Keratinocyte (primary cell): ENCODE data around the gene TCTN2. TPM values are rescaled to one million over a fixed set of nuclear protein-coding genes. Genes with fewer than 3 reads are reported as not detected.

ENCODE experiments used
- DNase-seq: peaks from one replicate; pipeline ENCODE4 v3.0.0-alpha.2; 2011; ENCODE audit warnings: low read depth, missing footprints, low spot score
- FAIRE-seq: peaks from 2 replicates; lab custom pipeline; 2011; peaks lifted over from hg19 to GRCh38; lab: Jason Lieb, UNC
- H2AFZ ChIP-seq: 2 replicates; pipeline ENCODE4 v1.6.0; 2012; ENCODE audit warnings: low read length, control low read depth, inconsistent platforms; ENCODE audit not compliant: control insufficient read depth
- H3K27ac ChIP-seq: 2 replicates; pipeline ENCODE4 v1.5.1; 2011; ENCODE audit warnings: low read length; ENCODE audit not compliant: control insufficient read depth, insufficient read depth
- H3K27me3 ChIP-seq: 3 replicates; pipeline ENCODE4 v1.6.0; 2011; ENCODE audit warnings: low read length; ENCODE audit not compliant: control insufficient read depth, insufficient read depth; ENCODE audit errors: extremely low read depth
- H3K36me3 ChIP-seq, 2 experiments: 2 replicates in 1 of 2; 3 replicates in 1 of 2; pipeline ENCODE4 v1.5.1; 2011; ENCODE audit warnings: low read length in 2 of 2, mild to moderate bottlenecking in 1 of 2; ENCODE audit not compliant: control insufficient read depth in 2 of 2, insufficient read depth in 2 of 2; ENCODE audit errors: extremely low read depth in 1 of 2
- H3K4me1 ChIP-seq: 3 replicates; pipeline ENCODE4 v1.5.1; 2011; ENCODE audit warnings: low read length; ENCODE audit not compliant: control insufficient read depth, insufficient read depth; ENCODE audit errors: extremely low read depth
- H3K4me2 ChIP-seq: 3 replicates; pipeline ENCODE4 v1.6.0; 2011; ENCODE audit warnings: low read depth, low read length; ENCODE audit not compliant: control insufficient read depth, insufficient read depth; ENCODE audit errors: extremely low read depth
- H3K4me3 ChIP-seq, 3 experiments: fragments of 200-600 bp in 1 of 3; sonication (generic) in 1 of 3; 2 replicates in 2 of 3; 3 replicates in 1 of 3; pipeline ENCODE4 v1.5.1; 2011 to 2016; ENCODE audit warnings: low read length in 3 of 3, mild to moderate bottlenecking in 3 of 3, control low read depth in 2 of 3, inconsistent platforms in 1 of 3, low read depth in 1 of 3, mixed read lengths in 1 of 3, mixed run types in 1 of 3, moderate library complexity in 1 of 3; ENCODE audit not compliant: control insufficient read depth in 2 of 3, insufficient read depth in 2 of 3; ENCODE audit errors: extremely low read depth in 1 of 3
- H3K79me2 ChIP-seq: 2 replicates; pipeline ENCODE4 v1.6.0; 2012; ENCODE audit warnings: low read length; ENCODE audit not compliant: control insufficient read depth, insufficient read depth
- H3K9ac ChIP-seq: 3 replicates; pipeline ENCODE4 v1.6.0; 2011; ENCODE audit warnings: low read length; ENCODE audit not compliant: control insufficient read depth, insufficient read depth; ENCODE audit errors: extremely low read depth
- H3K9me1 ChIP-seq: 3 replicates; pipeline ENCODE4 v1.6.0; 2011; ENCODE audit warnings: low read length; ENCODE audit not compliant: control insufficient read depth, insufficient read depth; ENCODE audit errors: extremely low read depth
- H3K9me3 ChIP-seq: 2 replicates; pipeline ENCODE4 v1.5.1; 2012; ENCODE audit warnings: low read depth, low read length; ENCODE audit not compliant: control insufficient read depth
- H4K20me1 ChIP-seq: 3 replicates; pipeline ENCODE4 v1.6.0; 2011; ENCODE audit warnings: low read length; ENCODE audit not compliant: control insufficient read depth, insufficient read depth; ENCODE audit errors: extremely low read depth
- EZH2 ChIP-seq: IDR thresholded peaks from one replicate; pipeline ENCODE4 v1.6.1; 2012; ENCODE audit warnings: inconsistent platforms, mild to moderate bottlenecking, low read length, moderate library complexity
- dilution Hi-C: fragments of 300-500 bp; cut with MboI; formaldehyde crosslinking; loops from one replicate; pipeline ENCODE4 v1.7.0; 2020; ENCODE audit warnings: low sequenced_read_pairs; ENCODE audit not compliant: extremely low pct_ligation_motif_present
- polyA plus RNA-seq, 5 experiments: library from polyadenylated mRNA; depleted of rRNA in 3 of 5; stranded (reverse) in 3 of 5; stranded (forward) in 1 of 5; unstranded in 1 of 5; fragments of >200 nt; gene quantifications; 1 replicate in 1 of 5; 2 replicates in 3 of 5; 3 replicates in 1 of 5; pipeline versions ENCODE4 v1.2.1 to v1.2.3, GENCODE V29; 2011 to 2012; ENCODE audit warnings: missing spikeins in 2 of 5, low read depth in 1 of 5, low replicate concordance in 1 of 5
- TF ChIP-seq, protein P1 (sequence below), 3 experiments: IDR thresholded peaks in 1 of 3; conservative IDR thresholded peaks in 1 of 3; optimal IDR thresholded peaks in 1 of 3; 2 replicates in 2 of 3; 3 replicates in 1 of 3; pipeline versions ENCODE3 to v1.5.1; 2011; ENCODE audit warnings: low read length in 3 of 3, mild to moderate bottlenecking in 3 of 3, moderate library complexity in 2 of 3, control low read depth in 1 of 3, inconsistent platforms in 1 of 3; ENCODE audit not compliant: insufficient read depth in 2 of 3; ENCODE audit errors: extremely low read depth in 1 of 3

Gene TCTN2
- polyA plus RNA-seq, 1 donor (not counting 4 experiments of a cell fraction or from before 2014, with no cell fraction given), result 3.2 TPM

DNA sequence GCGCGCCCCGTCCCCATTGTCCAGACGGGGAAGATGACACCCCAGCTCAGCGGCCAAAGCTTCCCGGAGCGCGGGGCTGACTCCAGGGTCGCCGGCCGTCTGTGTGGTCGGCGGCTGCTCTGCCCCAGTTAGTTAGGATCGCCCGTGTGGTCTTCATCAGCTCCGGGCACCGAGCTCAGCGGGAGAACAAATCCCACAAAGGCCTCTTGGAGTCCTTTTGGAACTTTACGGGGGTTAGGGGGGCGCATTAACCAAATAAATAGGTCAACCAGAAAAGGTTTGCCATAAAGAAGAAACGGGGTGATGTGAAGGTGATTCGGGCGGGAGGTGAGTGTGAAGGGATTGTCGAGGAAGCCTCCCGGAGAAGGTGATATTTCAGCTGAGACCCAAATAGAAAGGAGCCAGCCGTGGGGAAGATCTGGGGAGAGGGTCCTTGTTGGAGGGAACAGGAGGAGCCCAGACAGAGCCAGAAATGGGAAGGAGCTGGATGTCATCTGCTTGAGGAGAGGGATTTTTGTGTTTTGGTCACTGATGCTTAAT, 41.9 kb downstream of the TCTN2 start:
- H3K27me3 ChIP-seq, result no peaks in the 10 kb centered on the region
- no peaks in the 10 kb centered on the region for H3K9me3 ChIP-seq
- dilution Hi-C loops, result no loop called here
- FAIRE-seq, result no peak
- peak overlapping the region; percentile 88 to 95 (median 88) for H3K4me3 ChIP-seq
- peaks cover 17% of the 10 kb centered on the region for H3K4me1 ChIP-seq
- no peak for DNase-seq
- H2AFZ ChIP-seq, result peak overlapping the region; percentile 81
- TF ChIP-seq EZH2, result no peak
- TF ChIP-seq, protein P1, sequence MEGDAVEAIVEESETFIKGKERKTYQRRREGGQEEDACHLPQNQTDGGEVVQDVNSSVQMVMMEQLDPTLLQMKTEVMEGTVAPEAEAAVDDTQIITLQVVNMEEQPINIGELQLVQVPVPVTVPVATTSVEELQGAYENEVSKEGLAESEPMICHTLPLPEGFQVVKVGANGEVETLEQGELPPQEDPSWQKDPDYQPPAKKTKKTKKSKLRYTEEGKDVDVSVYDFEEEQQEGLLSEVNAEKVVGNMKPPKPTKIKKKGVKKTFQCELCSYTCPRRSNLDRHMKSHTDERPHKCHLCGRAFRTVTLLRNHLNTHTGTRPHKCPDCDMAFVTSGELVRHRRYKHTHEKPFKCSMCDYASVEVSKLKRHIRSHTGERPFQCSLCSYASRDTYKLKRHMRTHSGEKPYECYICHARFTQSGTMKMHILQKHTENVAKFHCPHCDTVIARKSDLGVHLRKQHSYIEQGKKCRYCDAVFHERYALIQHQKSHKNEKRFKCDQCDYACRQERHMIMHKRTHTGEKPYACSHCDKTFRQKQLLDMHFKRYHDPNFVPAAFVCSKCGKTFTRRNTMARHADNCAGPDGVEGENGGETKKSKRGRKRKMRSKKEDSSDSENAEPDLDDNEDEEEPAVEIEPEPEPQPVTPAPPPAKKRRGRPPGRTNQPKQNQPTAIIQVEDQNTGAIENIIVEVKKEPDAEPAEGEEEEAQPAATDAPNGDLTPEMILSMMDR (optimal IDR thresholded peaks at IDR 0.05 in 1 of 3, IDR thresholded peaks at IDR 0.05 in 1 of 3, conservative IDR thresholded peaks at IDR 0.05 in 1 of 3; ENCODE audit: extremely low read depth in 1 of 3, insufficient read depth in 2 of 3, low read length in 3 of 3), result no peak
- no peaks in the 10 kb centered on the region for H3K36me3 ChIP-seq
- peak overlapping the region; percentile 97 for H3K4me2 ChIP-seq
- H3K79me2 ChIP-seq, result peaks cover 7% of the 10 kb centered on the region
- H3K9ac ChIP-seq, result peak overlapping the region; percentile 80
- no peaks in the 10 kb centered on the region for H3K9me1 ChIP-seq
- H4K20me1 ChIP-seq, result no peaks in the 10 kb centered on the region
- H3K27ac ChIP-seq, result peak overlapping the region; percentile 20

DNA sequence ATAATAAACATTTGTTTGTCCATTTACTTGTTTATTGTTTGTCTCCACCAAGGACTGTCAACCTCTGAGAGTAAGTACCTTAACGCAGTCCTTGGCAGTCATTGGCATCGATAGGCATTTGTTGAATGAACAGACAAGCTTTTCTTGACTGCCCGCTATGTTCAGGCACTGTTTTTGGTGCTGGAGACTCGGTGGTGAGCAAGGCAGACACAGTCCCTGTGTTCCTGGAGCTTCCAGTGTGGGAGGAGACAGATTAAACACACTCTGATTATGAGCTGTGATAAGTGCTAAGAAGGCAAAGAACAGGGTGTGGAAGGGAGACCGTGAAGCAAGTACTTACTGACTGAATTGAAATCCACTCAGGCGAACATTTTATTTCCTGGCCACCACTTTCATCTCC, 42.5 kb downstream of the TCTN2 start:
- TF ChIP-seq, protein P1 (optimal IDR thresholded peaks at IDR 0.05 in 1 of 3, IDR thresholded peaks at IDR 0.05 in 1 of 3, conservative IDR thresholded peaks at IDR 0.05 in 1 of 3; ENCODE audit: extremely low read depth in 1 of 3, insufficient read depth in 2 of 3, low read length in 3 of 3), result no peak
- TF ChIP-seq EZH2, result no peak
- Histone ChIP-seq H2AFZ (peak overlapping the region; percentile 68), H3K9me1 (no peaks in the 10 kb centered on the region), H4K20me1 (no peaks in the 10 kb centered on the region), H3K9me3 (no peaks in the 10 kb centered on the region), H3K4me2 (peak overlapping the region; percentile 97), H3K36me3 (no peaks in the 10 kb centered on the region), H3K27me3 (no peaks in the 10 kb centered on the region), H3K9ac (peak overlapping the region; percentile 80), H3K4me3 (peak overlapping the region; percentile 88 to 95 (median 88)), H3K27ac (peak overlapping the region; percentile 10), H3K79me2 (peaks cover 7% of the 10 kb centered on the region), H3K4me1 (peaks cover 17% of the 10 kb centered on the region)
- FAIRE-seq (no peak), DNase-seq (no peak)
- dilution Hi-C loops, result no loop called here
